ENCODE data around the gene OR51B2. TPM values are rescaled to one million over a fixed set of nuclear protein-coding genes. Genes with fewer than 3 reads are reported as not detected.

Gene OR51B2
- total RNA-seq, 2 experiments from 2014 or later = not detected

GRCh38 chr11:5274395-5274794 is 49.7 kb downstream of the OR51B2 start:
- H3K36me3 Mint-ChIP-seq (ENCODE audit: low read depth) = no peaks in the 10 kb centered on the region
- H3K27ac Mint-ChIP-seq = no peak overlapping the region
- no peaks in the 10 kb centered on the region for H3K4me1 Mint-ChIP-seq (ENCODE audit: low read depth)
- intact Hi-C loops (cut with micrococcal nuclease) = no loop called here
- peaks cover 2% of the 10 kb centered on the region for H3K27me3 Mint-ChIP-seq (ENCODE audit: low read depth)
- no peak for DNase-seq
- H3K4me3 Mint-ChIP-seq = no peak overlapping the region
- H3K9me3 Mint-ChIP-seq = no peaks in the 10 kb centered on the region
- CTCF ChIA-PET = no interaction called here

Other genes with a start within 250 kb of the OR51B2 start
- gene OR52A5, start 185.9 kb downstream of the OR51B2 start, total RNA-seq = not detected
- gene OR52A1, start 169.5 kb downstream of the OR51B2 start, total RNA-seq = not detected
- gene OR51V1, start 123.6 kb downstream of the OR51B2 start, total RNA-seq = not detected
- gene HBB, start 97.2 kb downstream of the OR51B2 start, total RNA-seq = not detected
- gene HBD, start 89.8 kb downstream of the OR51B2 start, total RNA-seq = not detected
- gene HBG1, start 74.4 kb downstream of the OR51B2 start, total RNA-seq = not detected
- not detected for gene HBG2, start 69.5 kb downstream of the OR51B2 start, total RNA-seq
- not detected for gene HBE1, start 54.4 kb downstream of the OR51B2 start, total RNA-seq
- not detected for gene OR51B4, start 22.4 kb downstream of the OR51B2 start, total RNA-seq
- gene OR51B5, start 19.2 kb upstream of the OR51B2 start, total RNA-seq = not detected
- gene OR51B6, start 27.2 kb upstream of the OR51B2 start, total RNA-seq = not detected
- not detected for gene OR51M1, start 59.5 kb upstream of the OR51B2 start, total RNA-seq
- not detected for gene OR51Q1, start 97.8 kb upstream of the OR51B2 start, total RNA-seq
- gene OR51I1, start 117.2 kb upstream of the OR51B2 start, total RNA-seq = not detected
- gene OR51I2, start 125.0 kb upstream of the OR51B2 start, total RNA-seq = not detected
- not detected for gene OR52D1, start 164.4 kb upstream of the OR51B2 start, total RNA-seq
- gene UBQLN3, start 185.7 kb upstream of the OR51B2 start, total RNA-seq = not detected
- gene UBQLNL, start 192.4 kb upstream of the OR51B2 start, total RNA-seq = under 1 TPM; 0.15 to 0.26 TPM
- gene OR52H1, start 224.2 kb upstream of the OR51B2 start, total RNA-seq = not detected